NCI-H146 treated with DMSO at 0.1 percent for 48 hours (cell line): Measurements from ENCODE around the gene CFAP99.

ENCODE experiments used
- DNase-seq: peaks from one replicate; lab custom pipeline; 2025; ENCODE audit not compliant: unreplicated experiment; lab: John Stamatoyannopoulos, UW

The CFAP99 gene

GRCh38 chr4:2390784-2391421, 27.9 kb upstream of the CFAP99 start:
- no peak for DNase-seq

GRCh38 chr4:2393353-2394270, 25.1 kb upstream of the CFAP99 start:
- peak; percentile 16 for DNase-seq

GRCh38 chr4:2394528-2394927, 24.2 kb upstream of the CFAP99 start:
- DNase-seq = no peak

- DNase-seq = no peak
Measured at GRCh38 chr4:2395038-2395437, 23.7 kb upstream of the CFAP99 start.

GRCh38 chr4:2395584-2395983, 23.2 kb upstream of the CFAP99 start:
- DNase-seq = no peak

GRCh38 chr4:2396781-2397368, 21.9 kb upstream of the CFAP99 start:
- DNase-seq = no peak

GRCh38 chr4:2397596-2398379, 21.0 kb upstream of the CFAP99 start:
- DNase-seq = no peak

GRCh38 chr4:2399216-2399615, 19.5 kb upstream of the CFAP99 start:
- DNase-seq = no peak

- DNase-seq = no peak
Measured at GRCh38 chr4:2399631-2400190, 19.0 kb upstream of the CFAP99 start.

GRCh38 chr4:2400841-2401609, 17.7 kb upstream of the CFAP99 start:
- DNase-seq = no peak

GRCh38 chr4:2401610-2401983, 17.2 kb upstream of the CFAP99 start:
- DNase-seq = no peak

GRCh38 chr4:2402048-2402842, 16.5 kb upstream of the CFAP99 start:
- DNase-seq = peak; percentile 51

- DNase-seq = no peak
Measured at GRCh38 chr4:2402941-2403340, 15.8 kb upstream of the CFAP99 start.

- no peak for DNase-seq
Measured at GRCh38 chr4:2406406-2406805, 12.3 kb upstream of the CFAP99 start.

- DNase-seq = no peak
Measured at GRCh38 chr4:2406920-2407319, 11.8 kb upstream of the CFAP99 start.

- no peak for DNase-seq
Measured at GRCh38 chr4:2407991-2408342, 10.8 kb upstream of the CFAP99 start.

- DNase-seq = no peak
Measured at GRCh38 chr4:2408401-2408958, 10.3 kb upstream of the CFAP99 start.

GRCh38 chr4:2408976-2409375, 9.8 kb upstream of the CFAP99 start:
- no peak for DNase-seq

GRCh38 chr4:2409381-2409783, 9.4 kb upstream of the CFAP99 start:
- no peak for DNase-seq
